Measurements from ENCODE around the gene ASB2. TPM values are rescaled to one million over a fixed set of nuclear protein-coding genes. Genes with fewer than 3 reads are reported as not detected.

ASB2 gene
- total RNA-seq, 1 donor from 2014 or later: 268 TPM

DNA sequence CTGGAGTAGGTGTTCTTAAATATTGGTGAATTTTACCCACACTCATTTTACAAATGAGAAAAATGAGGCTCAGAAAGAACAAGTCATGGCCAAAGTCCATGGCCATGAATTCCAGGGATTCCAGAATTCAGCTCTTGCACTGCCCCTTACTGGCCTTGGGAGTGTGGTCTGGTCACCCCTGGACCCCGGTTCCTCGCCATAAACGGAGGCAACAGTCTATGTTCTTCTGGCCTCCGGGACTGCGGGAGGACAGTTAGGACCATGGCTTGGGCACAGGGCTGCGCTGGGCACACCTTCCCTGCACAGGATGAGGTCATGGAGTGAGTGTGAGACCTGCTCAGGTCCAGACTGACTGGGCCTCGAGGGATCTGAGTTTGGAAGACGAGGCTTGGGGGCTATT is 27.6 kb upstream of the ASB2 start:
- ATAC-seq: no peak
- intact Hi-C loops (cut with micrococcal nuclease): loop anchor here (10.0 kb wide), 1 partner anchor 59 kb away; no protein-coding TSS in a partner anchor
- DNase-seq: no peak

DNA sequence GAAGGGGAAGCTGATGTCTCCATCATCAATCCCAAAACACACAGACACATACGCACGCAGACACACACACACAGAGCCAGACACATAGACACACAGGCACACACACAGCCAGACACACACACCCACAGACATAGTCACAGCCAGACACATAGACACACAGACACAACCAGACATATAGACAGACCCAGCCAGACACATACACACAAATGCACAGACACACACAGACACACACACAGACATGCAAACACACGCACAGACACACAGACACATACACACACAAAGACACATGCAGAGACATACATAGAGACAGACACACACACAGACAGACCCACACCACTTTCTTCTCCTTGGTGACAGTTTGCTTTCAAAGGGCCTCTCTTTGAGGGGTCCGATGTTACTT is 27.0 kb upstream of the ASB2 start:
- intact Hi-C loops (cut with micrococcal nuclease): loop anchor here (10.0 kb wide), 1 partner anchor 59 kb away; no protein-coding TSS in a partner anchor
- no peak for ATAC-seq
- DNase-seq: no peak

DNA sequence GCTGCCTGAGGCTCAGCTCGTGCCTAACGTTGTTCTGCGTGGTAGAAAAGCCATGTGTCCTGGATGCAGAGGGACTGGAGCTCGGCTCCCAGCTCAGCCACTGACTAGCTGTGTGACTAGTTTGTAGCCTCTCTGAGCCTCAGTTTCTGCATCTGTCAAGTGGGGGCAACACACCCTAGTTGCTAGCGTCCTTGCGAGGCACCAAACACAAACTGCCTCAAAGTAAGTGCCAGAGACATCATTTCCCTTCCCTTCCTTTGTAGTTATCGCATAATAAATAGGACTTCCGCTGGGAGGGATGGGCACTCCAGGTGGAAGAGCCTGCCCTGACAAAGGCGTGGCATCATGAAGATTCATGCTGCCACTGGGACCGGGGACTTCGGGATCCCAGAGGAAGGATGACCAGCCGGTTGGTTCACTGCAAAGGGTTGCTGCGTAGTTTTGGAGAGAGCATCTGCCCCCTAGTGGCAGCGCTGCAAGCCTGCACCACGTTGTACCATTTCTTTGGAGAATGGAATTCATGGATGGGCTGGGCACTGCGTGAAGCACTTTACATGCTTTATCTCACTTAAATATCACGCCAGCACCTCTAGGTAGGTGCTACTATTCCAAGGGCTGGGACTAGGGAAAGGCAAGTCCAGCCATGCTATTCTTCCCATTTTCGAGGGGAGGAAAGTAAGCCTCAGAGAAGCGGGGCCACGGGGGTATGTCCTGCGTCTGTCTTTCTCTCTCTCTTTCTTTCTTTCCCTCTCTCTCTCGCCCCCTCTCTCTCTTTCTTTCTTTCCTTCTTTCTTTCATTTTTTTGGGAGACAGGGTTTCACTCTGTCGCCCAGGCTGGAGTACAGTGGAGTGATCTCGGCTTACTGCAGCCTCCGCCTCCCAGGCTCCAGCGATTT is 25.4 kb upstream of the ASB2 start:
- peak; percentile 61 for DNase-seq
- ATAC-seq: peak; percentile 80
- intact Hi-C loops (cut with micrococcal nuclease): loop anchor here (10.0 kb wide), 1 partner anchor 57 kb away; no protein-coding TSS in a partner anchor

DNA sequence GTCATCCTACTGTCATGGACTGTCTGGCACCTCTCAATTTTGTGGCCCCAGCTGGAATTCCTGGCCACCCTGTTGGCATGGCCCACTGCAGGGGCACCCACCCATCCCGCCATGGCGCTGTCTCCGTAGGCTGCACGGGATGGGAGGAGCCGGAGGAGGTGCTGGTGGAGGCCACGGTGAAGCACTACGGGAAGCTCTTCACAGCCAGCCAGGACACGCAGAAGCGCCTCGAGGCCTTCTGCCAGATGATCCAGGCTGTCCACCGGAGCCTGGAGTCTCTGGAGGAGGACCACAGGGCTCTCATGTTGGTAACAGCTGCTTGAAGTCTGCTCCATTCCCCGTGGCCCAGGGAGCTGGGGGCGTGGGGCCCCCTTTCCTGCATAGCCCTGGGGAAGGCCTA is 24.6 kb upstream of the ASB2 start:
- no peak for DNase-seq
- ATAC-seq: no peak
- intact Hi-C loops (cut with micrococcal nuclease): loop anchor here (10.0 kb wide), 1 partner anchor 56 kb away; no protein-coding TSS in a partner anchor

DNA sequence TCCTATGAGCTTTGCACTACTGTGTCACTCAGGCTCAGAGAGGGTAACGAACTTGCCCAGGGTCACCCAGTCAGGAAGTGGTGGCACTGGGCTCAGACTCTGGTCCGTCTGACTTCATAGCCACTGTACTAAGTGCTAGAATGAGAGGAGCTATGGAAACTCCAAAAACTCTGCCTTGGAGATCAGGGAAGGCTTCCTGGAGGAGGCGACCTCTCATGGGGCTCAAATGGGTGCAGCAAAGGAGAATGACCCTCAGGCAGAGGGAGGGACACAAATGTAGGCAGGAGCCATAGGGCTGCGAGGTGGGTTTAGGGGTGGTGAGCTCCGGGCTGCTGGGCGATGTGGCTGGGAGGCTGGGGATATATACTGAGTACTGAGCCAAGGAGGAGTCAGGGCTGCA is 23.9 kb upstream of the ASB2 start:
- ATAC-seq (no peak), DNase-seq (no peak)
- intact Hi-C loops (cut with micrococcal nuclease): loop anchor here (10.0 kb wide), 1 partner anchor 55 kb away; no protein-coding TSS in a partner anchor

DNA sequence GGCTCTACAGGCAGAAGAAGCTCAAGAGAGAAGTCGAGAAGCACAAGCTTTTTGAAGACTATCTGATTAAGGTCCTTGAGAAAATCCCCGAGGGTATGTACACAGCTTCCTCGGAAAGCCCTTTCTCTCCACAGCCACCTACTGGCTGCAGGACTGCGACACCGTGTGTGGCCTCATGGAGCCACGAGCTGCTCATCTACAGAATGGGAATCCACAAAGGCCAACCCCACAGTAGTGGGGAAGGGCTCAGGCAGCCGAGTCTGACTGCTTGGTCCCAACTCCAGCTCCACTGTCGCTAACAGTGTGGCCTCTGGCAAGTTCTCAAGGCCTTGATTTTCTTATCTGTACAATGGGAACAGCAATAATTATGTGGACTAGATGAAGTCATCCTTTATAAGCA is 23.2 kb upstream of the ASB2 start:
- DNase-seq (no peak), ATAC-seq (no peak)
- intact Hi-C loops (cut with micrococcal nuclease): no loop called here

DNA sequence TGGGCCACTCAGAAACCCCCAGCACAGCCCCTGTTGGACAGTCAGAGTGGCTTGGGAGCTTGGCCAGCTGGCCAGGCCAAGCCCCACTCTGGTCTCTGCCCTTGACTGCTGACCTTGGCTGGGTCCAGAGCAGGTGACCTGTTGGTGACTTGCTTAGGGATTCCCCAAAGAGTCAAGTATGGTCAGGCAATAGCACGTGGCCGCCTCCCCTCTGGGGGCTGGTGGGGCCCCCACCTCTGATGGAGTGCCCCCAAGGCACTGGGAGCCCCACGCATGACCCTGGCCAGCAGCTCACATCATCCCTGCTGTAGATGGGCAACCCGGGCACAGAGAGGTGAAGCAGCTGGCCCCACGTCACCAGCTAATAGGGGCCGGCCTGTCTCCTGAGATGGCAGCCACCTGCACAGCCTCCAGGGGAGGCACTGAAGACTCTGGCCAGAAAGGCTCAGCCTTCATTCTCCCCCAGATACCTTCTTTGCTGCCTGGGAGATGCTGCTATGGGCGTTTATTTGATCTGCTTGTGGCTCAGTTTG is 22.6 kb upstream of the ASB2 start:
- intact Hi-C loops (cut with micrococcal nuclease): no loop called here
- ATAC-seq (peak; percentile 15), DNase-seq (no peak)

DNA sequence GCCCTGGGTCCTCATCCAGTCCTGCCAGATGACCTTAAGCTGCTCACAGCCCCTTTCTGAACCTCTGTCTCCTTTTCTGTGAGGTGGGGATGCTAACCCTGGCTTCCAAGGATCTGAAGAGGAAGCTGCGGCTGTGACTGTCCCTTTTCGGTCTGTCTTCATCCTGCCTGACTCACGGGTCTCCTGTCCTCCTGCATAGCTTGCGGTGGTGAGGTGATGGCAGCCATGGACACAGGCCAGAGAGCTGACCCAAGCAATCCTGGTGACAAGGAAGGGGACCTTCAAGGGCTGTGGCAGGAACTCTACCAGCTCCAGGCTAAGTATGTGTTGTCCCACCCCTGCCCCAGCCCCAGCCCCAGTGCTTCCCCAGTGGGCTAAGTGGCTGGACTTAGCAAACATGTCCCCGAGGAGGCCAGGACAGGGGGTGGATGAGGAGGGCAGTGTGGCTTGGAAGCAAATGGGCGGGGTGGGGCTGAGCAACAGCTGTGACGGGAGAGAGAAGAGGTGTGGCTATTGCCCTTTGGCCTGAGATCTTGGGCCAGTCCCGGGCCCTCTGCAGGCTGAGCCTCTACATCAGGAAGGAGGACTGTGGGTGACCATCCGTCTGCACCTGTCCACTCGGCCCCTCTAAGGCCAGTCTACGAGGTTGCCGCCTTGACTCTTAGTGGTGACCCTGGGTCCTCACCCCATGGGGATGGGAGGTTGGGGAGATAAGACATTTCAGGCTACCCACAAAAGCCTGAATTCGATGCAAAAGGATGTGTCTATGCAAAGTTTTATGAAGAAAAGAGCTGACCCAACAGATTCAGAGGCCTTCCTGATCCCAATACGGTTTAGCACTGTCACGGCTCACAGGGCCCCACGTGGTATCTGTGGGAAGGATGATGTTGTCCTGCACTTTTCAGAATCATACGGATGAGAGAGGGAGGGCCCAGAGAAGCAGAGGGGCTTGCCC is 21.8 kb upstream of the ASB2 start:
- ATAC-seq: no peak
- intact Hi-C loops (cut with micrococcal nuclease): no loop called here
- no peak for DNase-seq

DNA sequence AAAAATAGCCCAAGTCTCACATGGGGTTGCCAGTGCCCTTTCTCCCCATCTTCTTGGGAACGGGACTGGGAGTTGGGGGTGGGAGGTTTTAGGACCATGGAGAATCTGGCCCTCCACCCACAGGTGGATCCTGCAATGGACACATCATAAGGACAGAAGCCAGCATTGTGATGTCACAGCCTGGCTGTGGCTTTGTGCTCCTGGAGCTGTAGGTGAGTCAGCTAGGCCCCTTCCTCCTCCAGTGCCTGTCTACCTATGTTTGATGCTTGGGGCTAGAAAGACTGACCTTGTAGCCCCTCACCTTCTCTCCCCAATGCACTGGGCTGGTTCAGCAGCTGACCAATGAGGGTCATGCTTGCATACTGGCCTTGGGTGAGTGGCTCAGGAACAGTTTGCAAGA is 20.7 kb upstream of the ASB2 start, which contains the start of gene CCDC197:
Gene CCDC197 (plus strand): TSS at position 220 of the 400 bp plus-strand sequence. CDS start 831 bp downstream, outside the sequence.
- intact Hi-C loops (cut with micrococcal nuclease): no loop called here
- peak; percentile 7 for ATAC-seq
- no peak for DNase-seq

DNA sequence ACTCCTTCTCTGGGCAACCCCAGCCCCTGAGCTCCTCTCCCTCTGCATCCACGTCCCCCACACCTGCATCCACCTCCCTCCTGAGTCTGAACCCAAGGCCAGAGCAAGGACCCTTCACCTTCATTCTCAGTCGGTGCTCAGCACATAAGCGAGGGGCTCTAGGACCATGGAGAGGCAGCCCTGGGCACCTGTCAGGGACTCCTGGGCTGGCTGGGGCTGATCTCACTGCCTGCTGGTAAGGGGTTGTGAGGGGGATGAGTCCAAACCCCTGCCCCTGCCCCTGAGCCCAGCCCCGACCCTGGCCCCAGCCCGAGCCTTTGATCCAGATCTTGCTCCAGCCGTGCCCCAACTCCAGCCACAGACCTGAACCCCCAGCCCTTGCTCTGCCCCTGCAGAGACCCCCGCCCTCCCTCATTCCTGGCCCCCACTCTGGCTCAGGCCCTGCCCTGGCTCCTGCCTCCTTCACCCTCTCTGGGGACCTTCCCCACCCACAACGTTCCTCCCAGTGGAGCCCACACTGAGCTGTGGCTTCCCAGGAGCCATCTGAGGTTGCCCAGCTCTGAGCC is 19.8 kb upstream of the ASB2 start:
- intact Hi-C loops (cut with micrococcal nuclease): no loop called here
- ATAC-seq (peak; percentile 3), DNase-seq (no peak)

DNA sequence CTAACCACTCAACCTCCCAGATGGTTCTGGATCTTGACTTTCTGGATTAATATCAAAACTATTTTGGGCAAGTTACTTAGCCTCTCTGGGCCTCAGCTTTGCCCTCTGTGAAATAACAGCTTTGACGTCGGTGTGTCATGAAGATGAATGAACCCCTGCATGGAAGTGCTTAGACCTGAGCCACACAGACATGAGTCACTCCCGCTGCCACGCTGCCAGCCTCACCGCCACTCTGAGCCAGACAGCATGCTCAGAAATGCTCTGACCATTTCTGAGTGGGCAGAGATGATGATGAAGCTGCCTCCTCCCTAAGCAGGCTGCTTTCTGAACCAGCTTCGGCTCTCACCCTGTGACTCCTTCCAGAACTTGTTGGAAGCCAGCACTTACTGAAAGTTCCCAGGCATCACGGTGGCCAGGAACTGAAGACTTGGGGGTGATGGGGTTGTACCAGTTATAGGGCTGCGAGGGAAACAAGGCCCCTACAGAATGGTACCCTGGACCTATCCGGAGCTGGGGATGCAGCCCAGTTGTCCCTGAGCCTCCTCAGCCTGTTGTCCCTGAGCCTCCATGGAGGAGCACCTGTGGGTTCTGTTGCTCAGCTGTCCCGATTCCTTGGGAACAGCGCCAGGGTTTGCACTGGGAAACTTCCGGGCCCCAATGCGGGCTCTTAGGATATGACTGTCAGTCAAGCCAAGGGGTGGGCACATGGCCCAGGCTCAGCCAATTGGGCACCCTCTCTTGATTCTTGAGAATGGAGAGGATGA is 18.7 kb upstream of the ASB2 start:
- DNase-seq (peak; percentile 55), ATAC-seq (peak; percentile 58)
- intact Hi-C loops (cut with micrococcal nuclease): no loop called here

DNA sequence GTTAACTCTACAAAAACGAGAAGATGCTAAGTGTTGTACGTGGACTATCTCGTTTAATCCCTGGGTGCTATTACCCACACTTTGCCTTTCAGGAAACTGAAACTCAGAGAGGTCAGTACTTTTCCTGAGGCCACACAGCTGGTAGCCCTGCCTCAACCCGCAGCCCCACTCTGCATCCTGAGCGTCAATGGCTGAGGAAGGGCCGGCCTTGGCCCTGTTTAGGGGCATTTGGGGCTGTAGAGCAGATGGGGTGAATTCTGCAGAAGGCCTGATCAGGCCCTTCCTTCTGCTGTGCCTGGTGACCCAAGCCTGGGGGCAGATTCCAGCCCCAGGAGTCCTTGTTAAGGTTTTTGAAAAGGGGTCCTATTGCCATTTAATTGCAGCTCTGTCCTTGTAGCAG is 17.0 kb upstream of the ASB2 start:
- intact Hi-C loops (cut with micrococcal nuclease): no loop called here
- no peak for DNase-seq
- no peak for ATAC-seq

DNA sequence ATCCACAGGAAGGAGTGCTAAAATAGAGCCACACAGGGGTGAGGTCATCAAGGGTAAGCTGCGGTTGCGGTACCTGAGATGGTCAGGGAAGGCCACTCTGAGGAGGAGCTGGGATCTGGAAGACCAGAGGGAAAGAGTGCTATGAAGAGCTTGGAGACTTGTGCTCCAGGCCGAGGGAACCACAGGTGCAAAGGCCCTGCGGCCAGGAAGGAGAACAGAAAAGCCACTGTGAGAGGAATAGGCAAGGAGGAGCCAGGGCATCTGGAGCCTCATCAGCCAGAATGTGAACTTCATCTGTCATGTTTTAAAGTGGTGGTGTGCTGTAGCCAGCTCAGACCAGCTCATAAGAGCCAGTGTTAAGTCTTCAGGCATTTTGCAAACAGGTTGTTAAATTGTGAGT is 15.3 kb upstream of the ASB2 start:
- no peak for DNase-seq
- intact Hi-C loops (cut with micrococcal nuclease): no loop called here
- ATAC-seq: no peak

DNA sequence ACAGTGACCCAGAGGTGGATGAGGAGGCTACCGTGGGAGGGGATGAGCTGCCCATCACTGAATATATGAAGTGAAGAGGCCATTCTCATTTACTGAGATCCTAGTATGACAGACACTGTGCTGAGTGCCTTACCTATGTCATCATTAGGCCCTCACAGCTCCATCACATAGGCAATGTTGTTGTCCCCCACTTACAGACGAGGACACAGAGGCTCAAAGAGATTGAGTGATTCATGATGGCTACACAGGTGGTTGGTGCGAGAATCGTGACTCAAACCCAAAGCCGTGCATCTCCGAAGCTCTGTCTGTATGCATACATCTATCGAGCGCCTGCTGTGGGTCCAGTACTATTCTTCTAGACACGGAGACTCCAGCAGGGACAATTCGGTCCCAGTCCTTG is 14.8 kb upstream of the ASB2 start:
- ATAC-seq: no peak
- intact Hi-C loops (cut with micrococcal nuclease): no loop called here
- DNase-seq: no peak

DNA sequence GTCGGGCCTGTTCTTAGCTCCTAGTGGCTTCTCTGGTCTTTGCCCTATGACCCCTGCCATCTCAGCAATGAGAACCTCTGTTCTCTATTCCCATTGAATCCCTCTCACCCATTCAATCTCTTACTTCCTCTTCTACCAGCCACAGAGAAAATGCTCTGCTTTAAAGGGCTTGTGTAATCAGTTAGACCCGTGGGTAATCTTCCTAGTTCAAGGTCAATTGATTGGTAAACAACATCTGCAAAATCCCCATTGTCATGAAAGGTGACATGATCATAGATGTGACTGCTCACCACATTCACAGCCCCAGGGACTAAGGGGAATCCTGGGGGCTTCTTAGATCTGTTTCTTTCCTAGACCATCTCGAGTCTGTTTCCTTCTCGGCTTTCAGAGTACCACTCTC is 13.6 kb upstream of the ASB2 start:
- intact Hi-C loops (cut with micrococcal nuclease): no loop called here
- ATAC-seq (no peak), DNase-seq (no peak)

DNA sequence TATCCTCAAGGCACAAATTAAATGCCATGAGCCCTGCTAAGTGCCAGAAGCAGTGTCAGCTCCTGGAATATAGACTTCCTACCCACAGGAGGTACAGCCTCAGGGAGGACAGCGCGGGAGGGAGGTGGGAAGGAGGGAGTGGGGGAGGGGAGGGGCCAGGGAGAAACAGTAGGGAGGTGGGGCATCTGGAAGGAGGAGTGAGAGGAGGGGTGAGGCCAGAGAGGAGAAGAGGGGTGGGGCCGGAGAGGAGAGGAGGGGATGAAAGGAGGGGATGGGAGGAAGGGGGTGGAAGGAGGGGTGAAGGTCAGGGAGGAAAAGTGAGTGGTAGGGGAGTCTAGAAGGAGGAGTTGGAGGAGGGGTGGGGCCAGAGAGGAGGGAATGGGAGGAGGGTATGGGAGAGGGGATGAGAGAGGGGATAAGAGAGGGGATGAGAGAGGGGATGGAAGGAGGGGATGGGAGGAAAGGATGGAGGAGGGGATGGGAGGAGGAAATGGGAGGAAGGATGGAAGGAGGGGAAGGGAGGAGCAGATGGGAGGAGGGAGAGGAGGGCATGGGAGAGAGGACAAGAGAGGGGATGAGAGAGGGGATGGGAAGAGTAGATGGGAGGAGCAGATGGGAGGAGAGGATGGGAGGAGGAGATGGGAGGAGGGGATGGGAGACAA is 11.6 kb upstream of the ASB2 start:
- intact Hi-C loops (cut with micrococcal nuclease): no loop called here
- ATAC-seq (no peak), DNase-seq (no peak)

DNA sequence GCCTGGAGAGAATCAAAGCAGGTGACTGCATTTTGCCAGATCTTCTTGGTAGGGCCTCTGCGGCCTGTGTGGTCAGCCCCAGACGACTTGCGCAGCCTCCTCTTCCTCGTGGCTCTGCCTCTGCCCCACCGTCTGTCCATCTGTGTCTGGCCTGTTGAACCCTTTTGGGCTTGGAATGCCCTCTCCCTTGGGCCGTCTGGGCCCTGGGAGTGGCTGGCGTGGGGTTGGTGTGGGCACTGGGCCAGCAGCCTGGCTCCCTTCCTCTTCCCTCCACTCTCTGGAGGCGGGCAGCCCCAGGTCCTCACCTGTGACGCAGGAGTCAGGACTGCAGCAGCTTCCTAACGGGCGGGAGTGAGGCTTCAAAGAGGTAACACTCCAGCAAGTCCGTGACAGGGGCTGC is 11.0 kb upstream of the ASB2 start:
- peak; percentile 56 for DNase-seq

DNA sequence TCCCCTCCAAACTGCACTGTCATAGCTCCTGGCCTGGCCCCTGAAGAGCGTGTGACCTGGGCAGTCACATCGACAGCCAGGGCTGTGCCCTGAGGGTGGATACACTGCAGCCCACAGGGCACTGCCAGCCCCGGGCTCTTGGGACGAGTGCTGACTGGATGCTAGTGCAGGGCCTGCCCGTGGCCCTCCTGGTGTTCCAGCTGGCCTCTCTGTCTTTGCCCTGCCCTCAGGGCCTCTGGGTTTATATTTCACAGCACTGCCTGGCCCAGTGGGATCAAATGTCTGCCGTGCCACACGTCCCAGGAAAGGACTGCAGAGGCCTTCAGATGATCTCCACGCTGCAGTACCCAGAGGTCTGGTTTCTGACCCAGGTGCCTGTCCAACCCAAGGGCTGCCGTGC is 10.6 kb upstream of the ASB2 start:
- DNase-seq (peak; percentile 85), ATAC-seq (peak; percentile 90)
- intact Hi-C loops (cut with micrococcal nuclease): no loop called here

More for the DNA sequence above, 11.0 kb upstream of the ASB2 start:
- intact Hi-C loops (cut with micrococcal nuclease): no loop called here
- ATAC-seq: peak; percentile 64

Measured in left ventricle myocardium superior (tissue), 1 donor.